Measurements from ENCODE around the gene CASQ2.

Gene CASQ2

GRCh38 chr1:115677565-115677964, 90.9 kb downstream of the CASQ2 start:
- Histone ChIP-seq H3K79me2 (ENCODE audit: control insufficient read depth, low read length) (no peaks in the 10 kb centered on the region), H3K4me2 (ENCODE audit: low read length) (no peak overlapping the region), H3K27ac (ENCODE audit: low read depth, low read length) (no peak overlapping the region)

GRCh38 chr1:115677182-115677555, 91.3 kb downstream of the CASQ2 start:
- no peaks in the 10 kb centered on the region for H3K9me2 ChIP-seq (replicated peaks; ENCODE audit: control insufficient read depth, low read length)
- no peaks in the 10 kb centered on the region for H3K27me3 ChIP-seq (ENCODE audit: control insufficient read depth, low read length)
- TF ChIP-seq CTCF (IDR thresholded peaks at IDR 0.05; ENCODE audit: low read depth, low read length, poor library complexity, severe bottlenecking) (no peak), EZH2phosphoT487 (IDR thresholded peaks at IDR 0.05; ENCODE audit: borderline replicate concordance, low read length) (no peak)
- no peaks in the 10 kb centered on the region for H3K9me3 ChIP-seq (ENCODE audit: control insufficient read depth, insufficient read depth, low read length)
- H4K20me1 ChIP-seq (ENCODE audit: control insufficient read depth, insufficient read depth, low read depth, low read length), result no peaks in the 10 kb centered on the region
- no peak overlapping the region for H3K4me3 ChIP-seq (ENCODE audit: low read length)
- H3K79me2 ChIP-seq (ENCODE audit: control insufficient read depth, low read length), result no peaks in the 10 kb centered on the region
- no peak overlapping the region for H3K4me2 ChIP-seq (ENCODE audit: low read length)
- H3F3A ChIP-seq (ENCODE audit: control insufficient read depth, insufficient read depth), result no peaks in the 10 kb centered on the region
- H3K36me3 ChIP-seq (ENCODE audit: control insufficient read depth, low read length), result no peaks in the 10 kb centered on the region
- no peaks in the 10 kb centered on the region for H3K4me1 ChIP-seq (ENCODE audit: control insufficient read depth, low read length)
- no peak overlapping the region for H3K27ac ChIP-seq (ENCODE audit: low read depth, low read length)

More at GRCh38 chr1:115677565-115677964, 90.9 kb downstream of the CASQ2 start:
- Histone ChIP-seq H3K9me2 (replicated peaks; ENCODE audit: control insufficient read depth, low read length) (no peaks in the 10 kb centered on the region), H3K36me3 (ENCODE audit: control insufficient read depth, low read length) (no peaks in the 10 kb centered on the region), H3F3A (ENCODE audit: control insufficient read depth, insufficient read depth) (no peaks in the 10 kb centered on the region), H3K4me3 (ENCODE audit: low read length) (no peak overlapping the region), H4K20me1 (ENCODE audit: control insufficient read depth, insufficient read depth, low read depth, low read length) (no peaks in the 10 kb centered on the region), H3K9me3 (ENCODE audit: control insufficient read depth, insufficient read depth, low read length) (no peaks in the 10 kb centered on the region), H3K27me3 (ENCODE audit: control insufficient read depth, low read length) (no peaks in the 10 kb centered on the region), H3K4me1 (ENCODE audit: control insufficient read depth, low read length) (no peaks in the 10 kb centered on the region)
- peak; percentile 9 for TF ChIP-seq CTCF (IDR thresholded peaks at IDR 0.05; ENCODE audit: low read depth, low read length, poor library complexity, severe bottlenecking)
- no peak for TF ChIP-seq EZH2phosphoT487 (IDR thresholded peaks at IDR 0.05; ENCODE audit: borderline replicate concordance, low read length)

DNA sequence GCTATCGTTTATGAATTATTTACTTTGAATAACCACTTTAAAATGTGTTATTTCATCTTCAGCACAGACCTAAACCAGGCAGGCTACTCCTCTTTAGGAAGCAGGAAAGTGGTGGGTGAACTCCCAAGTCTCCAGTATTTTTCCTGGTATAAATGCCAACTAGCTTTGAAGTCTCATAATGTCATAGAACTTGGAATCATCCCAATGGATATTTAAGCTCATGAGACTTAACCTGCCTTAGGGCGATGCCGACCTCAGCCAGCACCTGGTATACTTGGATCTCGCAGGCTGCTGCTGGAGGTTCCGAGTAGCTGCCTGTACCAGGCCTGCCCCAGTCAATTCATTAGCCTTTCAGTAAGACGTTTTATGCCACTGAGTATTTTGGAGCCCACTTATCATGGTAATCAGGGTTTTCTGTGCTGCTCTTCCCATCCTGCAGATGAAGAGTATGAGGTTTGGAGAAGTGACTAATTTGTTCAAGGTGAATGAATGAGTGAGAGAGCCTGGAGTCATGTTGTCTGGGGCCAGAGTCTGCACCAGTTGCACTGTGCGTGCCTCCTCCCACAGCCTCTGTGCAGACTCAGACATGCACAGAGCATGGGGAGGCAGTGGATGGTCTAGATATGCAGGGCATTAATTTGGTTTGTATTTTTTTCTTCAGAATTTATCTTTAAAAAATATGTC, 91.9 kb downstream of the CASQ2 start:
- Histone ChIP-seq H4K20me1 (ENCODE audit: control insufficient read depth, insufficient read depth, low read depth, low read length) (no peaks in the 10 kb centered on the region), H3K27ac (ENCODE audit: low read depth, low read length) (no peak overlapping the region), H3K36me3 (ENCODE audit: control insufficient read depth, low read length) (no peaks in the 10 kb centered on the region), H3K9me3 (ENCODE audit: control insufficient read depth, insufficient read depth, low read length) (no peaks in the 10 kb centered on the region), H3K79me2 (ENCODE audit: control insufficient read depth, low read length) (no peaks in the 10 kb centered on the region), H3K27me3 (ENCODE audit: control insufficient read depth, low read length) (no peaks in the 10 kb centered on the region), H3F3A (ENCODE audit: control insufficient read depth, insufficient read depth) (no peaks in the 10 kb centered on the region), H3K4me3 (ENCODE audit: low read length) (no peak overlapping the region), H3K4me2 (ENCODE audit: low read length) (no peak overlapping the region), H3K9me2 (replicated peaks; ENCODE audit: control insufficient read depth, low read length) (no peaks in the 10 kb centered on the region), H3K4me1 (ENCODE audit: control insufficient read depth, low read length) (no peaks in the 10 kb centered on the region)
- TF ChIP-seq CTCF (IDR thresholded peaks at IDR 0.05; ENCODE audit: low read depth, low read length, poor library complexity, severe bottlenecking) (no peak), EZH2phosphoT487 (IDR thresholded peaks at IDR 0.05; ENCODE audit: borderline replicate concordance, low read length) (no peak)

Measured in DOHH2 (cell line).